Fibroblast of villous mesenchyme (primary cell): ENCODE data around the gene AGPAT4. TPM values are rescaled to one million over a fixed set of nuclear protein-coding genes. Genes with fewer than 3 reads are reported as not detected.

Source experiments
- DNase-seq: peaks from one replicate; pipeline ENCODE4 v3.0.0-alpha.2; 2010; ENCODE audit warnings: low read depth
- H3K4me3 ChIP-seq: 2 replicates; pipeline ENCODE4 v1.5.1; 2011; ENCODE audit warnings: low read depth, mild to moderate bottlenecking, low read length
- CTCF ChIP-seq: IDR thresholded peaks from 2 replicates; pipeline ENCODE4 v1.5.1; 2012; ENCODE audit warnings: low read depth, mild to moderate bottlenecking, low read length; ENCODE audit not compliant: insufficient read depth
- total RNA-seq: library from RNA; depleted of rRNA; stranded (reverse); fragments of >200 nt; gene quantifications from 2 replicates; pipeline ENCODE4 v1.2.3, GENCODE V29; 2012

AGPAT4 gene
- total RNA-seq, 1 donor = 11.2 TPM

GRCh38 chr6:161299726-161300125 is 25.9 kb upstream of the AGPAT4 start:
- H3K4me3 ChIP-seq = no peak overlapping the region
- TF ChIP-seq CTCF = no peak
- no peak for DNase-seq

GRCh38 chr6:161295784-161296183 is 21.9 kb upstream of the AGPAT4 start:
- no peak for TF ChIP-seq CTCF
- H3K4me3 ChIP-seq = no peak overlapping the region
- no peak for DNase-seq

- TF ChIP-seq CTCF = no peak
Observed at GRCh38 chr6:161292650-161293281, 18.9 kb upstream of the AGPAT4 start.

GRCh38 chr6:161292145-161292544 is 18.3 kb upstream of the AGPAT4 start:
- TF ChIP-seq CTCF = no peak
- DNase-seq = no peak
- H3K4me3 ChIP-seq = no peak overlapping the region

More at GRCh38 chr6:161292650-161293281, 18.9 kb upstream of the AGPAT4 start:
- H3K4me3 ChIP-seq = no peak overlapping the region
- DNase-seq = peak; percentile 25

- no peak for TF ChIP-seq CTCF
- no peak overlapping the region for H3K4me3 ChIP-seq
- no peak for DNase-seq
Observed at GRCh38 chr6:161290751-161291150, 16.9 kb upstream of the AGPAT4 start.

- no peak for DNase-seq
Observed at GRCh38 chr6:161284653-161285052, 10.8 kb upstream of the AGPAT4 start.

More at GRCh38 chr6:161284653-161285052, 10.8 kb upstream of the AGPAT4 start:
- H3K4me3 ChIP-seq = no peak overlapping the region
- no peak for TF ChIP-seq CTCF
